ENCODE measurements around the gene MUL1.

MUL1 gene

DNA sequence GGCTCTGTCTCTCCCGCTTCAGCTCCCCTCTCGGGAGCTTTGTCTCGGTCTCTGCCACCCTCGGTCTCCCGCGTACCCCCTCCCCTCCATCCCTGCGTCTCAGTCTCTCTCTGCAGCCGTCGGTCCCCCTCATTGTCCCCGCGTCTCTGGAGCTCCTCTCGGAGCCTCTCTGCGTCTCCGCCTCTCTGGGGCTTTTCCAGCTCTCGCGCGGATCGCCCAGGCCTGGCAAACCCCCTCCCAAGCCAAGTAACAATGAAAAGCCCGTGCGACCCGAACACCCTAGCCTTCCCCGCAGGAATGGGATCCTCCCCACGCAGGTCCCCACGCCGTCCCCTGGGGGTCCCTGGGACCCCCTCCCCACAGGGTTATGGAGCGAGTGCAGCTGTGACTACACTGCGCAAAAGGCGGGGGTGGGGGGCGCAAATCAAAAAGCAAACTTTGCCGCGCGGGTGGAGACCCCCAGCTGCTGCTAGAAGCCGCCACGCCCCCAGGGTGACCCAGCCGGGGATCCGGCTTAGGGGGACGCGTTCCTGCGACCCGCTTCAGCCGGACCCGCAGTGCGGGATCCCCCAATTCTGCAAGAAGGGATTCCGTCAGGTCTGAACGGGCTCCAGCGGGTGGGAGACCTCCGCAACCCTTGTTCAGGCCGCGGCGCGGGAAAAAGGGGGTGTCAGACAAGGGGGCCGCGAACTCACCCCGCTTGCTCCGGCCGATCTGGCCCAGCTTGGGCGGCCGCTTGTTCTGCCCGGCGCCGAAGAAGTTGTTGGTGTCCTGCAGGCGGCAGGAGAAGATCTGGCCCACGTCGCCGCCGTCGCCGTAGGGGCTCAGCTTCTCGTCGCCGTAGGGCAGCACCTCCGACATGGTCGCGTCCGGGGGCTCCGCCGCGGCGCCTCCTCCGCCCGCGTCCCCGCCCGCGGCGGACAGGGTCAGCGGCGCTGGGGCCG lies 23.2 kb downstream of the MUL1 start:
- no peak for DNase-seq

DNA sequence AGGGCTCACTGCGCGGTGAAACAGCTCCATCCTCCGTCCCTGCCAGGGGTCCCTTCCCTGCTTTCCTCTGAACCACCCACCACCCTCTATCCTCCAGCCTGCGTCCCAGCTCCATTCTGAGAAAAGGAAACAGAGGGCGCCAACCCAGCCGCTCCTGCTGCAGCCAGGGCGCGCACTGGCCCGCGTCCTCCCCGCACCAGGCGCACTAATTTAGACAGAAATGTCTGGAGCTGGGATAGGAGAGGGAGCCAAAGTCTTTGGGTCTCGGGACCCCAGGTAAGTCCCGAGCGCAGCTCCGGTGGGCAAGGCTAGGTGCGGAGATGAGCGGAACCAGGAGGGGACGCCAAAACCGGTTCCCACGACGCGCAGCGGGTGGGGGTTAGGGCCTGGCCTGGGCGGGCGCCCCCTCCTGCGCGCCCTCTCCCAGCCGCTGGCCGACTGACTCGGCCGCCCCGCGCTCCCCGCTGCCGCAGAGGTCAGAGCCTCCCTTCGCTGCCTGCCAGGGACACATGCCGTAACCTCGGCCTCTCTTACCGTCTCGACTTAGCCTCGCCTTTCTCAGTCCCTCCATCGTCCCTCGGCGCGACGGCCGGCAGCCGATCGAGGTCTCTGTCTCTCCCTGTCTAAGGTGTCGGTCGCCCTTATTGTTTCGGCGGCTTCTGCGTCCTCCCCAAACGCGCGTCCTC lies 24.0 kb downstream of the MUL1 start:
- DNase-seq: no peak

DNA sequence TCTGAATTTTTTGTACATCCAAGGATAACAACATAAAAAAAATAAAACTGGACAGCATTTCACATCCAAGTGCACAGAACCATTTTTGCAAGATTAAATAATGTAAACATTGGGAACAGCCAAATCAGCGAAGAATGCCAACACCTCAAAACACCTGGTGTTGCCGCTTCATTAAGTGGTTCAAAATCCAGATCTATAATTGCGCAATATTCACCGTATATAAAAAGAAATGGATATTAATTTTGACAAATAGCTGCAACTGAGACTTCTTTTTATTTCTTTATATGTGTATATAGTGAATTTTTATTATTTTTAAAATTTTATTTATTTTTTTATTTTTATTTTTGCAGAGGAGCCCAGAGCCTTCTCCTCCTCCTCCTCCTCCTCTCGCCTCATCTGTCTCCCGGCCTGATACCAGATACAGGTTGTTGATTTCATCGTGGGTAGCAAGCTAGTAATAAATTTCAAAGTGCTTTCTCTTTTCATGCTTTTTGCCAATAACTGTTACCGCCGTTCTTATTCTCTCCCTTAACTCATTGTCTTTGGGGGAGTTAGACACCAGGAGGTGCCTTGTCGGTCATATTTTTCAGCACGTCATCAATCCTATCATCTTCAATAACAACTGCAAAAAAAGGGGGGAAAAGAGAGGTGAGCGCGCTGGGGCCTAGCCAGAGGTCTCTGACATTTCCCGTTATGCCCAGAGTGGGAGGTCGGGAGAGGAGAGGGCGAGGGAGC lies 24.7 kb downstream of the MUL1 start:
- no peak for DNase-seq

DNA sequence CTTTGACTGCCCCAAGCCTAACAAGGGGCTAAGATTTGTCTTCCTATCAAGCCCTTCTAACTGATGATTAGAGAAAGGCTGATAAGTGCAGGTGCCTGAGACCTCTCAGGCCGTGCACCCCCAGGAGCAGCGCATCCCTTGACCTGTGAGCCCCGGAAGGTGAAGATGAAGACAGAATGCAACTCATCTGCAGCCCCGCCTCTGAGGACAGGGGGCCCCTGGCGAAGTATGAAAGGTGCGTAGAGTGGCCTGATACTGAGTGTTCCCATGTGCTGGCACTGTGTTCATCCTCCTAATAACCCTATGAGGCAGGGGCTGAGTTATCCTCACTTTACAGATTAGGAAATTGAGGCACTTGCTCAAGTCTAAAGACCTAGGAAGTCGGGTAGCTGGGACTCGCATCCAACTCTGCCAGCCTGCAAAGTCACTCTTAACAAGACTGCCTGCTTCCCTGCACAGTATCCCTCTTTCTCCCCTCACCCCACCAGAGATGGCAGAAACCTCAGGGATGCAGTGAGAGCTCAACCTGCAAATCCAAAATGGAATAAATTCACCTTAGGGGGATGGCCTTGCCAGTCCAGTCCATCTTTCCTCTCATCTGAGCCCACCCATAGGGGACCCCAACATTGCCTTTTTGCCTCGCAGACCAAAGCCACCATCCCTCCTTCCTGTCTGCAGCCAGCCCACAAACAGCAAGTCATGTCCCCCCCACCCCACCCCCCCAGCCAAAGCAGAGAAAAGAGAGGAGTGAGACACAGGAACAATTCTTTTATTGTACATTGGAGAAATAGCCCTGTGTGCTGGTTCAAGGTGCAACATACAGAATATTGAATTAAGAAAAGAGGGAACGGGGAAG lies 26.1 kb downstream of the MUL1 start:
- DNase-seq: no peak

- DNase-seq: no peak
Observed at GRCh38 chr1:20480951-20481617, 26.9 kb downstream of the MUL1 start.

DNA sequence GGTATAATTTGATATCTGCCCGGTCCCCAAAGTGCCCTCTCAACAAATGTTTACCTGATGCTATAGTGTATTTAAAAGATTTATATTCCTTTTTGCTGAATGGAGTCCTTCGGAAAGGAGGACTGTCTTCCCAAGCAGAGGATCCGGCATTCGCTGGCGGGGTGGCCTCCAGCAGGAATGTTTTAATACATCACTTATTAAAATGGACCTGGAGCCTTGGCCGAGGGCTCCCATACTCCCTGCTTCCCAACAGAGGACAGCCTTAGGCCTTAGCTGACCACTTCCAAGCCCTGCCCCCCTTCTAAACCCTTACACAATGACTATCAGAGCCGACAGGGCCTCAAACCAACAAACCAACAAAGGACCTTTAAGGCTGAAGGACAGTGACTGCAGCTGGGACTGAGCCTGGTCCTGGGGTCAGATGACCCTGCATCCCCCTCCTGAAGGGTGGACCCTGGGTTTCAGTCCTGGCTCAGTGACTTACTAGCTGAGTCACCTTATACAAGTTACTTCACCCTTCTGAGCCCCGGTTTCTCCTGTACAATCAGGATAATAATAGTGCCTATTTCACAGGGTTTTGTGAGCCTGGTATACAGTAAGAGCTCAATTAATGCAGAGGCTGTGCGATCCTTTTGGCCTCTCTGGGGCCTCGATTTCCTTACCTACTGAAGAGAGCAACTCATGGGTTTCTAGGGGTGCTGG lies 27.6 kb downstream of the MUL1 start:
- DNase-seq: no peak

DNA sequence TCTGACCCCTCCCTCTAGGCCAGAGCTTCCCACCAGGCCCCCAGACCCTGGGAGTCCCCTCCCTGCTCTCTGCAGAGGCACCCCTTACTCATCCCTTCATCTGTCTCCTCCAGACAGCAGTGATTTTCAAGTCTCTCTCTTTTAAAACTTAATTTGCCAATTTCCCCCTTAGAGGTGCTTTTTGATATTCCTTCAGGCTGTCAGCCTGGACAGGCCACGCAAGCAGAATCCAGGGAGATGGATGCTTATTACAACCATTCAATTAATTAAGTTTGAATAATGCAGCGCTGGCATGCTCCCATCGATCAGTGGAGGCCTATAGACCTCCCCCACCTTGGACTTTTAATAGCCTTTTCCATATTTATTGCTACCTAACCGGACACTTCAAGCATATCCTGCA lies 28.1 kb downstream of the MUL1 start:
- no peak for DNase-seq

DNA sequence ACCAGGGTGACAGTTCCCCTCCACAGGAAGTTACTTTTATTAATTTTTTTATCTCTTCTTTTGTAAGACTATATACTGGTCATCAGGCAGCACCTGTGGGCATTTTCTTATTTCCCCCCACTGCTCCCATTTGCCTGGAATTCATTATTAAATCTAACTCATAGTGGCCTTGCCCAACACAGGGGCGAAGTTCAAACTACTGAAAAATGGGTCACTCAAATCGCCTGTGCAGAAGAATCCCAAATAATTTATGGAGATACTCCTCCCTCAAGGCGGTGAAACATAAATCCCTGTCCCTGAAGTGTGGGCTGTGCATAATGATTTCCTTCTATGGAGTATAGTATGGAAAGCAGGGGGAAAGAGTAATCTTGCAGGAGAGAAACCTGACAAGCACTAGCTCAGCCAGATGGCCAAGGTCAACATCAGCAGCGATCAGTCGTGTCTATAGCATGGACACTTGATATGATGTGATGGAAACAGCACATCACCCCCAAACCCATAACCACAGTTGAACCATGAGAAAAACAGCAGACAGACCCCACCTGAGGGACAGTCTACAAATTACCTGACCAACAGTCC lies 29.8 kb downstream of the MUL1 start:
- DNase-seq: no peak

DNA sequence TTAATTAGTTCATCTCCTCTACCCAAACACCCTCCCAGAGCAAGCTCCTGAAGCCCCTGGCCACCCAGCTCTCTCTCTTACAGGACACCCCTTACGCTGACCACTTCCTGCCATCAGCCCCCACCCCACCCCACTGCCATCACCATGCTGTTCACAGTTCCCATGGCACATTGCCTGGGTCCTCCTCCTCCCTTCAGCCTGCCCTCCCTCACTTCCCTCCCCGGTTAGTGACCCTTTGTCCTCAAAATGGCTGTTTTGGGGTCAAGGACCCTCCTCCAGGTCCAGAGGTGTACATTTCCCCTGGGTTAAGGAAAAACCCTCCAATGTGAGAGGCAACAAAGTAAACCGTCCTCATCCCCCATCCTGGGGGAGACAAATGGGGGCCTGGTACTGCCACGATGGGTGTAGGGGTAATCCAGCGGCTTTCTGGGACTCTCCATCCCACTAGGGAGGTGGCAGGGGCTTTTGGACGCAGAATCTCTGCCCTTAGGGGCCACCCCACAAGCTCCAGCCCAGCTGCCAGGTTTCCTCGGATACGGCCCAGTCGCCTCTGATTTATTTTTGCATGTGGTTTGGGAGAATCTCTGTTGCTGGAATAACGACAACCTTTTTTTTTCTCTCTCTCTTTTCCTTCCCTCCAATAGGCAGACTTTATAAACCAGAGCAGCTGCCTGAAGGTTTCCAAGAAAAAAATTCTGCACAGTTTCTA lies 30.4 kb downstream of the MUL1 start:
- DNase-seq: peak; percentile 60

DNA sequence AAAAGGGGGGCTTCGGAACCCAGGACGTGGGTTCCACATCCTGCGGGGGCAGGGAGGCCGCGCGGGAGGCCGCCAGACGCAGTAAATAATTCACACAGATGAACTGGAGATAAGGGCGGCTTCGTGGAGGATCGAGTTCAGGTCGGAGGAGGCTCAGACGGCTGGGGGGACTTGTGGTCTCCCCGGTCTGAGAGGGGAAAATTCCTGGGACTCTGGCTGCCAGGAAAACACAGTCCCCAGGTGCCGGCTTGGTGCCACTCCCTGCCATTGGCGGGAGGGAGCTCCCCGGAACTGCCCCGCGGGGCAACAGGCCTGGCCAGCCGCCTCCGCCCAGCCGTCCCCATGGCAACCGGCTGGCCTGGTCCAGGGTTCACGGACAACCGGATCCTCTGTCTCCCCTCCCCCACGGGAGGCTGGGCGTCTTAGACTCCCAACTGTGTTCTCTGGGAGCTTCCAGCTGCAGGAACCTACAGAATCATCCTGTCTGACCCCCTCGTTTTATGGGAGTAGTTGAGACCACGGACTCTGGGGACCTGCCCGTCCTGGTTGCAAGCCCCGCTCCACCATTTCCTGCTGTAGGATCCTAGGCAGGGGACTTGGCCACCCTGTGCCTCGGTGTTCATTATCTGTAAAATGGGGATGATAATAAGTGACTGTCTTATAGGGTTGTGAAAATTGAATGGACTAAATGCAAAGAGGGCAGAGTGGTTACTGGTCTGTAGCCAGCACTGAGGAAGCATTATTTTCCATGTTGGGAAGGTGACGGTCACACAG lies 31.5 kb downstream of the MUL1 start:
- DNase-seq: no peak

GRCh38 chr1:20474996-20475395 lies 33.0 kb downstream of the MUL1 start:
- DNase-seq: no peak

GRCh38 chr1:20474333-20474975 lies 33.5 kb downstream of the MUL1 start:
- DNase-seq: no peak

DNA sequence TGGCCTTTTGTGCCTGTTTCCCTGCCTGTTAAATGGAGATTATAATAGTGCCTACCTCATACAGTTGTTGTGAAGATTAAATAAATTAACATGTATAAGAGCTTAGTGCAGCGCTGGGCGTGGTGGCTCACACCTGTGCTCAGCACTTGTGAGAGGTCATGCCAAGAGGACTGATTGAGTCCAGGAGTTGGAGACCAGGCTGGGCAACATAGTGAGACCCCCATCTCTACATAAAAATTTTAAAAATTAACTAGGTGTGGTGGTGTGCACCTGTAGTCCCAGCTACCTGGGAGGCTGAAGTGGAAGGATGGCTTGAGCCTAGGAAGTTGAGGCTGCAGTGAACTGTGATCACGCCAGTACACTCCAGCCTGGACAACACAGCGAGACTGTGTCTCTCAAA lies 34.1 kb downstream of the MUL1 start:
- DNase-seq: no peak

DNA sequence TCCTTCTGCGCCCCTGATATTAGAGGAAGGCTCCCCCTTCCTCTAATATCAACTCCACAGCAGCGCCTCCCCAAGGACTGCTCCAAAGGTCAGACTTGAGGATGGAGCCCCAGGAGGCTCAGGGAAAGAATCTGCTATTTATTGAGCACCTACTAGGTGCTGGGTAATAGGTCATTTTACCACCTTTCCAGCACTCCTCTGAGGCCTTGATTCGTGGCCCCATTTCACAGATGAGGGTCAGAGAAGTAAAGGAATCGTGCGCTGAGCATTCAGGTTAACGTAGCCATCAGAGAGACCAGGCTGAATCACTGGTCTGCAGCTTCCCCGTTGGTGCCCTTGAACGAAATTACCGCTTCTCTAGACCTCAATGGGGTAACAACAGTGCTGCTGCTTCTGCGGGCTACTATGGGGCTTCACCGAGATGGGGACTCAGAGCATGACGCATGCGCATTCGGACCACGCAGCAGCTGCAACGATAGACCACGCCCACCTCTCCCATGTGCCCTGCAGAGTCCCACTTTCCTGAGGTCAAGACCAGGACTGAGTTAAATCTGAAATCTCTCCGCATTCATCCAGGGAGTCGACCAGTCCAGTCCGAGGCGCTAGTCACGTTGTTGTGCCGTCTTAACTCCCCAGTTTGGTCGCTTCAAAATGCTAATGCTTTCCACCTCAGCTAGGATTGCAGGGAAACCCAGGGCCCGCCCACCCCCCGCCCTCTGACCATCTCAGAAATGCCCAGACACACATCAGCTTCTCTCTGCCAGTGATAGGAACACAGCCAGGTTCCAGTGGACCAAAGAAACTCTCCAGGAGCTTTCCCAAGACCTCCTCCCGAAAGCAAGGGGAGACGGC lies 34.9 kb downstream of the MUL1 start:
- DNase-seq: peak; percentile 47

- no peak for DNase-seq
Observed at GRCh38 chr1:20472121-20472520, 35.8 kb downstream of the MUL1 start.

GRCh38 chr1:20470194-20470593 lies 37.8 kb downstream of the MUL1 start:
- no peak for DNase-seq

GRCh38 chr1:20469406-20470076 lies 38.4 kb downstream of the MUL1 start:
- DNase-seq: no peak
